Endothelial cell of umbilical vein (primary cell): ENCODE data around the gene PANK2. TPM values are rescaled to one million over a fixed set of nuclear protein-coding genes. Genes with fewer than 3 reads are reported as not detected.
"Not testable (repeated sequence)": the region's sequence is repeated elsewhere in the genome, so short reads cannot be mapped to it uniquely, and the experiment has no call there.

Experiments
- BruUV-seq: library from RNA; stranded (reverse); fragments of 400-500 nt; replicated peaks from 2 replicates; lab custom pipeline; 2021; lab: Mats Ljungman, UMichigan
- CTCF ChIA-PET: fragments of 300-600, 350-600 bp; sonication (Branson Sonifier 250); formaldehyde crosslinking; loops from one replicate; lab custom pipeline; 2021; ENCODE audit warnings: antibody characterized with exemption, inconsistent platforms; lab: Charles Lee
- POLR2A ChIA-PET: fragments of 300-600, 350-600 bp; sonication (Branson Sonifier 250); formaldehyde crosslinking; loops from one replicate; lab custom pipeline; 2021; ENCODE audit warnings: antibody characterized with exemption, inconsistent platforms; lab: Charles Lee
- DNase-seq: peaks from one replicate; pipeline ENCODE4 v3.0.0-alpha.2; 2011; ENCODE audit warnings: low read depth, low spot score
- FAIRE-seq: peaks from 2 replicates; lab custom pipeline; 2011; peaks lifted over from hg19 to GRCh38; lab: Jason Lieb, UNC
- H2AFZ ChIP-seq: 2 replicates; pipeline ENCODE4 v1.6.0; 2012; ENCODE audit warnings: low read depth, low read length, control low read depth, inconsistent platforms
- H3K27ac ChIP-seq: 2 replicates; pipeline ENCODE4 v1.5.1; 2011; ENCODE audit warnings: low read depth, mild to moderate bottlenecking, control low read depth, low read length, moderate library complexity; ENCODE audit not compliant: insufficient read depth
- H3K27me3 ChIP-seq, 2 experiments: 2 replicates each; pipeline versions ENCODE4 v1.6.0 to v1.6.1; 2011; ENCODE audit warnings: low read length in 2 of 2, mixed read lengths in 1 of 2; ENCODE audit not compliant: control insufficient read depth in 2 of 2, insufficient read depth in 2 of 2
- H3K36me3 ChIP-seq, 2 experiments: 2 replicates in 1 of 2; 3 replicates in 1 of 2; pipeline ENCODE4 v1.5.1; 2011; ENCODE audit warnings: low read length in 2 of 2, mild to moderate bottlenecking in 1 of 2, moderate library complexity in 1 of 2; ENCODE audit not compliant: control insufficient read depth in 2 of 2, insufficient read depth in 2 of 2; ENCODE audit errors: extremely low read depth in 1 of 2
- H3K4me1 ChIP-seq: 3 replicates; pipeline ENCODE4 v1.5.1; 2011; ENCODE audit warnings: mild to moderate bottlenecking, low read length; ENCODE audit not compliant: control insufficient read depth, insufficient read depth; ENCODE audit errors: extremely low read depth
- H3K4me2 ChIP-seq: 2 replicates; pipeline ENCODE4 v1.6.1; 2011; ENCODE audit warnings: low read length, control low read depth, mixed read lengths; ENCODE audit not compliant: insufficient read depth
- H3K4me3 ChIP-seq, 3 experiments: fragments of 200-600 bp in 1 of 3; sonication (generic), shearing (Covaris generic) in 1 of 3; replicated peaks in 1 of 3; 2 replicates each; pipeline ENCODE4 v1.5.1; 2011 to 2016; ENCODE audit warnings: control low read depth in 3 of 3, low read length in 3 of 3, mild to moderate bottlenecking in 2 of 3, inconsistent platforms in 1 of 3, low read depth in 1 of 3, moderate library complexity in 1 of 3; ENCODE audit not compliant: insufficient read depth in 1 of 3
- H3K79me2 ChIP-seq: 2 replicates; pipeline ENCODE4 v1.6.0; 2012; ENCODE audit warnings: low read length, inconsistent platforms; ENCODE audit not compliant: control insufficient read depth, insufficient read depth
- H3K9ac ChIP-seq: replicated peaks from 2 replicates; pipeline ENCODE3; 2011; ENCODE audit warnings: low read length, control low read depth; ENCODE audit not compliant: insufficient read depth; ENCODE audit errors: extremely low read depth
- H3K9me1 ChIP-seq: replicated peaks from 3 replicates; pipeline ENCODE4 v1.6.0; 2011; ENCODE audit warnings: mild to moderate bottlenecking, low read length; ENCODE audit not compliant: control insufficient read depth, insufficient read depth; ENCODE audit errors: extremely low read depth
- H3K9me3 ChIP-seq: replicated peaks from 2 replicates; pipeline ENCODE4 v1.5.1; 2012; ENCODE audit warnings: low read length, inconsistent platforms; ENCODE audit not compliant: control insufficient read depth, insufficient read depth
- H4K20me1 ChIP-seq: replicated peaks from 2 replicates; pipeline ENCODE3; 2011; ENCODE audit warnings: mild to moderate bottlenecking, low read length; ENCODE audit not compliant: control insufficient read depth, insufficient read depth; ENCODE audit errors: extremely low read depth
- EZH2 ChIP-seq: IDR thresholded peaks from 2 replicates; pipeline ENCODE4 v1.6.1; 2012; ENCODE audit warnings: borderline replicate concordance, low read depth, mild to moderate bottlenecking, moderate library complexity, low read length, inconsistent platforms; ENCODE audit not compliant: severe bottlenecking
- FOS ChIP-seq: IDR thresholded peaks from 2 replicates; pipeline ENCODE4 v1.6.1; 2011; ENCODE audit warnings: mild to moderate bottlenecking, low read length, moderate library complexity, borderline replicate concordance; ENCODE audit not compliant: insufficient read depth
- GATA2 ChIP-seq: IDR thresholded peaks from 2 replicates; pipeline ENCODE4 v1.7.0; 2011; ENCODE audit warnings: low read depth, mild to moderate bottlenecking, moderate library complexity, mixed read lengths, low read length; ENCODE audit not compliant: insufficient read length, insufficient read depth
- JUN ChIP-seq: IDR thresholded peaks from 2 replicates; pipeline ENCODE4 v1.6.1; 2011; ENCODE audit warnings: borderline replicate concordance, low read depth; ENCODE audit not compliant: insufficient read length, insufficient read depth
- MYC ChIP-seq: IDR thresholded peaks from one replicate; pipeline ENCODE4 v1.6.1; 2011; ENCODE audit warnings: mild to moderate bottlenecking, low read depth, low read length
- POLR2A ChIP-seq: IDR thresholded peaks from 2 replicates; pipeline ENCODE4 v1.6.1; 2012; ENCODE audit warnings: low read depth, mild to moderate bottlenecking, control low read depth, low read length
- POLR2AphosphoS5 ChIP-seq: IDR thresholded peaks from 2 replicates; pipeline ENCODE4 v1.6.1; 2012; ENCODE audit warnings: low read depth, mild to moderate bottlenecking, control low read depth, low read length, moderate library complexity; ENCODE audit not compliant: insufficient read depth
- dilution Hi-C: fragments of 300-500 bp; cut with MboI; formaldehyde crosslinking; loops from one replicate; pipeline ENCODE4 v1.15.0; 2019; ENCODE audit warnings: low sequenced_read_pairs; ENCODE audit not compliant: extremely low pct_ligation_motif_present
- intact Hi-C: fragments of 100-400 bp; cut with micrococcal nuclease; formaldehyde crosslinking; loops from one replicate; pipeline ENCODE4 v1.10.0; 2022
- polyA plus RNA-seq, 4 experiments: library from polyadenylated mRNA; depleted of rRNA in 3 of 4; stranded (reverse) in 3 of 4; unstranded in 1 of 4; fragments of >200 nt; gene quantifications; 2 replicates each; pipeline versions ENCODE4 v1.2.1 to v1.2.3, GENCODE V29; 2011 to 2012; ENCODE audit warnings: missing spikeins in 1 of 4
- total RNA-seq: library from RNA; stranded (reverse); gene quantifications from 2 replicates; pipeline ENCODE4 v1.2.3, GENCODE V29; 2021
- TF ChIP-seq, protein P1 (sequence below), 2 donors: IDR thresholded peaks; 1 replicate in 1 of 2; 2 replicates in 1 of 2; pipeline ENCODE4 v1.5.1; 2011; ENCODE audit warnings: low read length in 2 of 2, mild to moderate bottlenecking in 2 of 2, moderate library complexity in 2 of 2, control low read depth in 1 of 2, inconsistent platforms in 1 of 2, low read depth in 1 of 2; ENCODE audit not compliant: insufficient read depth in 1 of 2; ENCODE audit errors: extremely low read depth in 1 of 2
- TF ChIP-seq, protein P2 (sequence below): IDR thresholded peaks from 2 replicates; pipeline ENCODE4 v1.6.1; 2011; ENCODE audit not compliant: insufficient read depth, insufficient read length

Gene PANK2
- total and polyA plus RNA-seq, 2 donors (not counting 3 experiments of a cell fraction or from before 2014, with no cell fraction given) = 18.9 to 54.3 TPM

DNA sequence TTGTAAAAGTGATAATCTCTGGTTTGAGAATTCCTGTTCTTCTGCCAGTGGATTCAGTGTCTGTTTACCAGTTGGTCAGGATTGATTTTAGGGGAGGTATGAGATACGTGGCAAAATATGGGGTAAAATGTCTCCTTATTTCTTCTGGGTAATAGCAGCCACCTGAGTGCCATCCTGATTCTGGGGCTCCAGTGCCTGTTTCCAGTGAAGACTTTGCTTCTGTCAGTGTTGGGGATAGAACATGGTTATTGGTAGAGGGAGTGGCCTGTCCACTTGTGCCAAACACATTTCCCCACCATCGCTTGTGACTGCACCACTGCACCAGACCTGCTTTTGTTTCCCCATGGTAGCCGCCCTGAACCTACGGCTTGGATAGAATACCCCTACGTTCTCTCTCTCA is 15.7 kb downstream of the PANK2 start:
- no peak overlapping the region for H2AFZ ChIP-seq
- H4K20me1 ChIP-seq = peaks cover 16% of the 10 kb centered on the region
- dilution Hi-C loops = no loop called here
- H3K4me1 ChIP-seq = peaks cover 10% of the 10 kb centered on the region
- H3K36me3 ChIP-seq = peaks cover 8 to 11% of the 10 kb centered on the region in 2 experiments
- ChIA-PET POLR2A (no interaction called here), CTCF (no interaction called here)
- no TSS peak for BruUV-seq
- H3K79me2 ChIP-seq = peaks cover 99% of the 10 kb centered on the region
- TF ChIP-seq GATA2 (no peak), FOS (no peak), POLR2AphosphoS5 (no peak), POLR2A (no peak), MYC (no peak), JUN (no peak), EZH2 (no peak)
- TF ChIP-seq, protein P1, sequence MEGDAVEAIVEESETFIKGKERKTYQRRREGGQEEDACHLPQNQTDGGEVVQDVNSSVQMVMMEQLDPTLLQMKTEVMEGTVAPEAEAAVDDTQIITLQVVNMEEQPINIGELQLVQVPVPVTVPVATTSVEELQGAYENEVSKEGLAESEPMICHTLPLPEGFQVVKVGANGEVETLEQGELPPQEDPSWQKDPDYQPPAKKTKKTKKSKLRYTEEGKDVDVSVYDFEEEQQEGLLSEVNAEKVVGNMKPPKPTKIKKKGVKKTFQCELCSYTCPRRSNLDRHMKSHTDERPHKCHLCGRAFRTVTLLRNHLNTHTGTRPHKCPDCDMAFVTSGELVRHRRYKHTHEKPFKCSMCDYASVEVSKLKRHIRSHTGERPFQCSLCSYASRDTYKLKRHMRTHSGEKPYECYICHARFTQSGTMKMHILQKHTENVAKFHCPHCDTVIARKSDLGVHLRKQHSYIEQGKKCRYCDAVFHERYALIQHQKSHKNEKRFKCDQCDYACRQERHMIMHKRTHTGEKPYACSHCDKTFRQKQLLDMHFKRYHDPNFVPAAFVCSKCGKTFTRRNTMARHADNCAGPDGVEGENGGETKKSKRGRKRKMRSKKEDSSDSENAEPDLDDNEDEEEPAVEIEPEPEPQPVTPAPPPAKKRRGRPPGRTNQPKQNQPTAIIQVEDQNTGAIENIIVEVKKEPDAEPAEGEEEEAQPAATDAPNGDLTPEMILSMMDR (IDR thresholded peaks at IDR 0.05; ENCODE audit: extremely low read depth in 1 of 2, insufficient read depth in 1 of 2, low read depth in 1 of 2, low read length in 2 of 2) = no peak
- TF ChIP-seq, protein P2, sequence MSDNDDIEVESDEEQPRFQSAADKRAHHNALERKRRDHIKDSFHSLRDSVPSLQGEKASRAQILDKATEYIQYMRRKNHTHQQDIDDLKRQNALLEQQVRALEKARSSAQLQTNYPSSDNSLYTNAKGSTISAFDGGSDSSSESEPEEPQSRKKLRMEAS = no peak
- DNase-seq (no peak), FAIRE-seq (no peak)
- H3K27ac ChIP-seq = no peak overlapping the region
- H3K4me3 ChIP-seq = no peak overlapping the region
- no peak overlapping the region for H3K4me2 ChIP-seq
- peaks cover 2% of the 10 kb centered on the region for H3K9me1 ChIP-seq
- no peaks in the 10 kb centered on the region for H3K9me3 ChIP-seq
- no peaks in the 10 kb centered on the region for H3K27me3 ChIP-seq
- intact Hi-C loops = no loop called here
- H3K9ac ChIP-seq = no peak overlapping the region

DNA sequence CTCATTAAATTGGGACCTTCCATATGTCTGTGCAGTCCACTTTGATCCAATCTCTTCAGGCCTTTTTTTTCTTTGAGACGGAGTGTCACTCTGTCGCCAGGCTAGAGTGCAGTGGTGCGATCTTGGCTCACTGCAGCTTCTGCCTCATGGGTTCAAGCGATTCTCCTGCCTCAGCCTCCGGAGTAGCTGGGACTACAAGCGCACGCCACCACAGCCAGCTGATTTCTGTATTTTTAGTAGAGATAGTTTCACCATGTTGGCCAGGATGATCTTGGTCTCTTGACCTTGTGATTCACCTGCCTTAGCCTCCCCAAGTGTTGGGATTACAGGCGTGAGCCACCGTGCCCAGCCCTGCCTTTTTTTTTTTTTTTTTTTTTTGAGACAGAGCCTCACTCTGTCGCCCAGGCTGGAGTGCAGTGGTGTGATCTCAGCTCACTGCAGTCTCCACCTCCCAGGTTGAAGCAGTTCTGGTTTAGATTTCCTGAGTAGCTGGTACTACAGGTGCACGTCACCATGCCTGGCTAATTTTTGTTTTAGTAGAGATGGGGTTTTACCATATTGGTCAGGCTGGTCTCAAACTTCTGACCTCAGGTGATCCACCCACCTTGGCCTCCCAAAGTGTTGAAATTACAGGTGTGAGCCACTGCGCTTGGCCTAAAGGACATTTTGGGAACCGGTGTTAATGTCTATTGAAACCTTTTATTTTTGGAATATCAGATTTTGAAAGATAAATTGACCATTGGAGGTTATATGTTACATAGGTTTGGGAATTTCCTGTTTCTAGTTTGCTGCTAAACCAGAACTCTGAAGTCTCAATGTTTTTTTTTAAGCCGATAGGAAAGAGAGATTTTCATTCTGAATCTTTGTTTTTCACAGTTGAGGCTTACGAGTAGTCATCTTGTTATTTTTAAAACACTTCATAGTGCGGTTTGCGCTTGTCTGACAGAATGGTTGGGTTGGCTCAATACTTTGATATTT is 17.8 kb downstream of the PANK2 start:
- POLR2A ChIA-PET = interaction anchor here (0.7 kb wide), 1 partner anchor 8 kb away, joined by 3 read pairs; no protein-coding TSS in a partner anchor
- not testable (repeated sequence) for H3K4me1 ChIP-seq

More for the DNA sequence above, 17.8 kb downstream of the PANK2 start:
- CTCF ChIA-PET = interaction anchor here (0.6 to 1.0 kb wide), 2 partner anchors 15 to 165 kb away, joined by 3 to 4 read pairs; no protein-coding TSS in a partner anchor
- H3K9me1 ChIP-seq, FAIRE-seq, H3K4me3 ChIP-seq, dilution Hi-C loops, intact Hi-C loops, DNase-seq, H3K27me3 ChIP-seq, BruUV-seq, H3K9me3 ChIP-seq, H3K9ac ChIP-seq, H2AFZ ChIP-seq, H3K27ac ChIP-seq, H3K4me2 ChIP-seq: not testable (repeated sequence)
- Histone ChIP-seq H3K79me2 (peaks cover 98% of the 10 kb centered on the region), H4K20me1 (peaks cover 17% of the 10 kb centered on the region), H3K36me3 (peaks cover 10 to 14% of the 10 kb centered on the region in 2 experiments)
